ENCODE results near the gene HOXA13.

Gene HOXA13

GRCh38 chr7:27235387-27236311, 35.8 kb upstream of the HOXA13 start:
- DNase-seq, result peak; percentile 73

GRCh38 chr7:27229448-27229847, 29.6 kb upstream of the HOXA13 start:
- DNase-seq, result no peak

GRCh38 chr7:27224983-27225934, 25.4 kb upstream of the HOXA13 start:
- DNase-seq, result no peak

- no peak for DNase-seq
Observed at GRCh38 chr7:27223941-27224575, 24.2 kb upstream of the HOXA13 start.

- no peak for DNase-seq
Observed at GRCh38 chr7:27221201-27221797, 21.4 kb upstream of the HOXA13 start.

GRCh38 chr7:27220440-27220955, 20.6 kb upstream of the HOXA13 start:
- DNase-seq, result no peak

- DNase-seq, result no peak
Observed at GRCh38 chr7:27219821-27220220, 19.9 kb upstream of the HOXA13 start.

GRCh38 chr7:27217951-27218350, 18.1 kb upstream of the HOXA13 start:
- no peak for DNase-seq

GRCh38 chr7:27215356-27215755, 15.5 kb upstream of the HOXA13 start:
- DNase-seq, result no peak

- no peak for DNase-seq
Observed at GRCh38 chr7:27214239-27214950, 14.5 kb upstream of the HOXA13 start.

GRCh38 chr7:27213433-27214238, 13.7 kb upstream of the HOXA13 start:
- no peak for DNase-seq

GRCh38 chr7:27212497-27213432, 12.9 kb upstream of the HOXA13 start:
- DNase-seq, result no peak

GRCh38 chr7:27211764-27212204, 11.9 kb upstream of the HOXA13 start:
- DNase-seq, result no peak

GRCh38 chr7:27211084-27211446, 11.2 kb upstream of the HOXA13 start:
- DNase-seq, result no peak

GRCh38 chr7:27210441-27211083, 10.7 kb upstream of the HOXA13 start:
- DNase-seq, result no peak

- DNase-seq, result no peak
Observed at GRCh38 chr7:27209933-27210440, 10.1 kb upstream of the HOXA13 start.

GRCh38 chr7:27208998-27209397, 9.1 kb upstream of the HOXA13 start:
- DNase-seq, result no peak

- DNase-seq, result no peak
Observed at GRCh38 chr7:27207348-27207985, 7.6 kb upstream of the HOXA13 start.

Data from left hindlimb (tissue), 1 donor.